Amniotic stem cell (primary cell): Measurements from ENCODE around the gene CAMK2B.
"Not testable (repeated sequence)": the region's sequence is repeated elsewhere in the genome, so short reads cannot be mapped to it uniquely, and the experiment has no call there.

Experiments
- DNase-seq: peaks from one replicate; lab custom pipeline; 2025; lab: John Stamatoyannopoulos, UW

CAMK2B gene

GRCh38 chr7:44189993-44190872 is 135.2 kb downstream of the CAMK2B start:
- no peak for DNase-seq

GRCh38 chr7:44189286-44189992 is 136.0 kb downstream of the CAMK2B start, which contains the start of gene GCK:
TSS of gene GCK (minus strand) at chr7:44189439. CDS start at chr7:44188953, 486 bp downstream.
- no peak for DNase-seq

DNA sequence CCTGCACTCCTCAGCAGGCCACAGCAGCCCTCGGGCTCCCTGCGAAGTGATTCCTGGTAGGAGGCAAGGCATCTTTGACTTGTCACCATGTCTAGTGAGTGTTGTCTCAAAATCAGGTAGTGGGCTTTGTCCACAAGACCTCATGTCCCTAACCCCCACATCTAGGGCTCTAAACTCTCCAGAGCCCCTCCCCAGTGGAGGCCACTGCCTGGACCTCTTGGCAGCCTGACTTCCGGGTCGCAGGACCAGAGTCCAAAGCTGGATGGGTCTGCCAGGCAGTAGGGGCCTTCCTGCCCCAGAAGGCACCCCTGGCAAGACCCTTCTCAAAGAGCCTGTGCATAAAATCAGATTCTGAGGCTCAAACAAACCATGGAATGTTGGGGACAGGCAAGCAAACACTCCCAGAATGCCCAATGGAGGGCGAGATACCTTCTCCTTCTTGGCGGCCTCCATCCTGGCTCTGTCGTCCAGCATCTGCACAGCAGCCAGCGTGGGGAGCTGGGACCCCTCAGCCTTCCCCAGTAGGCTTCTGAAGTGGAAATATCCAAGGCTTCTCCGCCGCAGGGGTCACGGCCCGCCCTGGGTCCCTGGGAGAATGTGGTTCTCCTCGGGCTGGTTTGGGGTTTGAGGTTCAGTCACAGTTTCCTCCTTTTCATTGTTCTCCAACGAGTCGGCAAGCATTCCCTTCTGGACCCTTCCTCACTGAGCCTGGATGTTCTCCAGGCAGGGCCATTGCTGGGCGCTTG is 136.7 kb downstream of the CAMK2B start:
- no peak for DNase-seq

DNA sequence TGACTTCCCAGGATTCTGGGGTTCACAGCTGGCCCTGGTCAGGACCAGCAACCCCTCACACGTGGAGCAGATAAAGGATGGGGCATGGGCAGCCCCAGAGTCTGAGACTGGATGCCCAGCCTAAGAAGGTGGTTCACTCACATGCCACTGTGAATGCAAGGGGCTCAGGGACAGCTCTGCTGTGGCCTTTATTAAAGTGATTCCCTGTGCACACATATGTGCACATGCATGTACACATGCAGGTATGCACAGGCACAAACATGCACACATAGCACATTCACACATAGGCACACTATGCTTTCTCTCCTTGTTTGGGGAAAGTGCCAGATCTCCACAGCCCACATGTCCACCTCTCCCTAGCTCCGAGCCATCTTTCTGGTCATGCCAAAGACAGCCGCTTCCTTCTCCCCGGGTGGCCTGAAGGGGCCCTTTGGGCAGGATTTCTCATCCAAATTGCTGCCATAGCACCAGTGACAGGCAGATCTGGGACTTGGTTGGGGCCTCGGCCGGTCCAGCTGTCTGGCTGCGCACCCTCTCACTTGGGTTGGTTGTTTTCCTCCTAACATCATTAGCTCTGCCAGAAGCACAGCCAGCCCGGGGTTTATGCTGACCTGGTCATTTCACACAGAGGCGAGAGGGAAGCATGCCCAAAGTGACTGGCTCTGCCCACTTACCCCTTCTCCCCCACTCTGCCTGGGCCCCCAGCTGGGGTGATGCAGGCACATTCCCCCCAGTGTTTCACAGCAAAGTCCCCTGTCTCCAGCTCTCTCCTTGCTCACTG is 137.6 kb downstream of the CAMK2B start:
- DNase-seq = no peak

DNA sequence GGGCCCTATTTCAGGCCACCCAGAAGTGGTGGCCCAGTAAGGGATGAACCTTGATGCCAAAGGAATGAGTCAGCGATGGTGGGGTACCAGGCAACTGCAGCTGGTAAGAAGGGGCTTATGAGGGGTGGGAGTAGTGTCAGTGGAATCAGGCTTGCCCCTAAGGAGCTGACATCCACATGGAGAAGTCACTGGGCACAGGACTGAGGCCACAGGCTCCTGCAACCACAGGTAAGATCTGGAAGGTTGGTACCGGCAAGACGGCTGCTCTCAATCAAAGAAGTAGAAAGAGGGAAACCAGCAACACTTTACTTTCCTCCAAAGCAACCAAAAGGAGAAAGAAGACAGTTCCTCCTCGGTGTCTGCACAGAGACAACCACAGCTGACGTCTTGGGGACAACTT is 138.7 kb downstream of the CAMK2B start:
- no peak for DNase-seq

DNA sequence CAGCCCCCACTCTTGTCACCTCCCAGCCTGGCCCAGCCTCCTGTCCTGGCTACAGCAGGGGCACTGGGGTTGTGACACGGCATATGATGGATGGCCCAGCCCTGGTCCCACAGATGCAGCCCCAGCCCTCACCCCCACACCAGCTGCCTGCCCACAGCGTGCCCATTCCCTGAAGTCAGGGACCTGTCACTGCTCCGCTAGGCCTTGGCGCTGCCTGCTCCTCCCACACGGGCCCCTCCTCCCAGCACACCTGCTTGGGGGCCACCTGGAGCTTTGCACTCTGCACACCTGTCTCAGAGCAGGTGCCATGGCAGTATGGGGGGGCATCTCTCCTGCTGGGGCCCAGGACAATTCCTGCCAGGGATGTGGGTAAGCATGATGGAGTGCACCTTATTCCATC is 139.7 kb downstream of the CAMK2B start:
- no peak for DNase-seq

- no peak for DNase-seq
Observed at GRCh38 chr7:44184873-44185446, 140.4 kb downstream of the CAMK2B start.

DNA sequence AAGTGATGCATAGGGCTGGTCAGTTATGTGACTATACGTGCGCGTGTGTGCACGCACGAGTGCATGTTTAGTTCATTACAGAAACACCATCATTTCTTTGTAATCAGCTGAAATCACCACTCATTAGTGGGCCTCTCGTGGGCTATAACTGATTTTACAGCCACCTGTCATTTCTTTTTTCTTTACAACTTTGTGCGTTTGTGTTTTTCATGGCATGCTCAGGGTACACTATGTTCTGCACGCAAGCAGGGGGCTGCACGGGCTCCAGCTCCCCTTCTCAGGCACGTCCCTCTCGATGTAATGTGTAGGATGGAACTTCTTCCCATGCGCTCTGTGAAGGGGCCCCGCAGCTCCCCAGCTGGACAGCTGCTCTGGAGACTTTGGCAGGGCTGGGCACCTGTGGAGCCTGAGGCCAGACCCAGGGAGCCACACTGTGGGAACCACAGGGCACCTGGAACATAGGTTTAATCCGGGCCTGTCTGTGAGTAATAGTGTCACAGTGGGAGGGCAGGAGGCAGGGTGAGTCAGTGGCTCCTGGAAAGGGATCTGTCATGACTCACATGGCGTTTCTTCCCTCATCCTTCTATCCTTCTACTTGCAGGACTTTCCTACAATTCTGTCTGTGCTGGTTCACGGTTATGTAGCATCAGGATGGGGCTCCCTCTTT is 141.1 kb downstream of the CAMK2B start:
- peak; percentile 65 for DNase-seq

DNA sequence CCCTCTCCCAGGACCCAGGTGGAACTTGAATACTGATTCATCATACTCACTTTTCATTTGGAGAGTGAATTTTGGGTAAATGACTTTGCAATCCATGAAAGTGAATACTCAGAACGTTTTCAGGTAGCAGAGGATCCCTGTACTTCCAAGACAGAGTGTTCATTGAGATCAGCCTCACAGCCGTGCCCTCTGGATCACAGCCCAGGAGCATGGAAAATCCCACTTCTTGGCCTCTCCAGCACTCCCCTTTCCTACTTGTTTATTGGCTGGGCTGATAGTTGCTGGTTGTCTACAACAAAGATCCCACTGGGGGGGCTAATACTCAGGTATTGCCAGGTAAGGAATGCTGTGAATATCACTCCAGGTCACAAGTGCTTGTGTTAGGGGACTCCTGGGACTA is 142.0 kb downstream of the CAMK2B start:
- no peak for DNase-seq

- DNase-seq = no peak
Observed at GRCh38 chr7:44182827-44183226, 142.6 kb downstream of the CAMK2B start.

GRCh38 chr7:44180631-44181030 is 144.8 kb downstream of the CAMK2B start:
- no peak for DNase-seq

DNA sequence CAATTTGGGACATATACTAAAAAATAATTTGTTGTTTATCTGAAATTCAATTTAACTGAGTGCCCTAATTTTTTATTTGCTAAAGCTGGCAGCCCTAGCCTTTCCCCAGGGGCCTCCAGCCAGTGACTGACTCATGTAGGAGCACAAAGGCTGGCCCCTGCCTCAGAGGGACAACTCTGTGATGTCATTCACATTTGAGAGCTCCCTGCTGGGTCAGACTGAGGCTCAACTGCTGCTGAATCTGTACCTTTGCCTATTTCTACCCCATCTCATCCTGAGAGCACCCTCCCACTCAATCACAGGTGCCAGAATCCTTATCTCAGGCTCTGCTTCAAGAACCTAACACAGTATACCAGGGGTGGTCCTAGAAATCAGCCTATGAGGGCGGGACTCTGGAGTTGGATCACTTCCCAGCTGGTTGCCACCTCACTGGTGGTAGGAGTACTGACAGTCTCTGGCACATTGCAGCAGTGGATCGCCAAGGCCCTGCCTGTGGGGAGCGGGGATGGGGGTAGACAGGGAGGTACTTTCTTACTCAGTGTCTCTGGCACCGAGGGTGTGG is 147.7 kb downstream of the CAMK2B start:
- no peak for DNase-seq

GRCh38 chr7:44176486-44176885 is 148.9 kb downstream of the CAMK2B start:
- DNase-seq = no peak

DNA sequence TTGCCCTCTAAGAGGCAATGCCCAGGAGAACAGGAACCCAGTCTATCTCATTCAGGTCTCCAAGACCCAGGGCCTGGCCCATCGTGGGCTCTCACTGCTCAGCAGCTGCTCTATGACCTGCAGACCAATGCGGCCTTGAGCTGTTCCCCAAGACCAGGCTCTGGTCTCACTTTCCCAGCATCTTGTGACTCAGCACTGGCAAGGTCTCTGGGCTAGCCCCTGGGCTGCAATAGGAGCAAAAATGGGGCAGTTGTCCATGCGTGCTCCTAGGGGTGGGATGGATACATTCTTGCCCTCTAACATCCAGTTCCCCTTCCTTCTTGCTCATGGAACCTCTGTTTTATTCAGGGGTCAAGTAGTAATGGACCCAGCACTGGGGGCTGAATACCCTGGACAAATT is 149.7 kb downstream of the CAMK2B start:
- DNase-seq = no peak

DNA sequence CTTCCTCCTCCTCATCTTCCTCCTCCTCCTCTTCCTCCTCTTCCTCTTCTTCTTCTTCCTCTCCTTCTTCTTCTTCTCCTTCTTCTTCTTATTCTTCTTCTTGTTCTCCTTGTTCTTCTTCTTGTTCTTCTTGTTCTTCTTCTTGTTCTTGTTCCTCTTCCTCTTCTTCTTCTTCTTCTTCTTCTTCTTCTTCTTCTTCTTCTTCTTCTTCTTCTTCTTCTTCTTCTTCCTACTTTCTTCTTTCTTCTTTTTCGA is 150.8 kb downstream of the CAMK2B start:
- not testable (repeated sequence) for DNase-seq

- DNase-seq = no peak
Observed at GRCh38 chr7:44173911-44174693, 151.3 kb downstream of the CAMK2B start.

GRCh38 chr7:44172803-44173424 is 152.5 kb downstream of the CAMK2B start:
- DNase-seq = no peak

DNA sequence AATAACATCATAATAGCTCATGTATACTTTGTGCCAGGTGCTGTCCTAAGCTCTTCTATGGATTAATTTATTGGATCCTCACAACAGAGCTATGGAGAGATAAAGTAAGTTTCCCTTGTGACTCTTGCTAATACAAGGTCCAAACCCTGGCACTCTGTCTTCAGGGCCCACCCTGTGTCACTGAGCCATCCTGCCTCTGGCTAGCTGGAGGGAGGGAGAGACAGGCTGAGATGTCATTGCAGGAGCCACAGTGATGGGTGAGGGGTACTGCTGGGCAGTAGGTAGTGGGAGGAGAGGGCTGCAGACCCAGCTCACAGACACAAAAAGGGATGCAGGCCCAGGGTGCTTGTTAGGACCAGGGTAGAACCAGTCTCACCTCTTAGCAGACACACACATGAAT is 153.0 kb downstream of the CAMK2B start:
- DNase-seq = no peak

DNA sequence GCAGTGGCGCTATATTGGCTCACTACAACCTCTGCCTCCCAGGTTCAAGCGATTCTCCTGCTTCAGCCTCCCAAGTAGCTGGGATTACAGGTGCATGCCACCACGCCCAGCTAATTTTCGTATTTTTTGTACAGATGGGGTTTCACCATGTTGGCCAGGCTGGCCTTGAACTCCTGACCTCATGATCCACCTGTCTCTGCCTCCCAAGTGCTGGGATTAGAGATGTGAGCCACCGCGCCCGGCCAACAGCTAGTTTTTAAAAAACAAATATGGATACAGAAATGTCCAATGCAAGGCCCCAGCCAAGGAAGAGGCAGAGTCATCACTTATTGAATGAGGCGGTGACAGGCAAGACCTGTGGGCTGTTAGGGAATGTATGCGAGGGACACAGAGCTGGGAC is 153.5 kb downstream of the CAMK2B start:
- DNase-seq = not testable (repeated sequence)

- no peak for DNase-seq
Observed at GRCh38 chr7:44167920-44168319, 157.5 kb downstream of the CAMK2B start.
